Stromal cell of bone marrow (primary cell): ENCODE measurements around the gene TAF12.
A peak's percentile ranks its signal among the peaks of the same experiment; 100 is the strongest.
"Not testable (repeated sequence)": the region's sequence is repeated elsewhere in the genome, so short reads cannot be mapped to it uniquely, and the experiment has no call there.

ENCODE experiments used
- DNase-seq: peaks from one replicate; pipeline ENCODE4 v3.0.0-alpha.2; 2012; ENCODE audit warnings: low read depth

Gene TAF12

DNA sequence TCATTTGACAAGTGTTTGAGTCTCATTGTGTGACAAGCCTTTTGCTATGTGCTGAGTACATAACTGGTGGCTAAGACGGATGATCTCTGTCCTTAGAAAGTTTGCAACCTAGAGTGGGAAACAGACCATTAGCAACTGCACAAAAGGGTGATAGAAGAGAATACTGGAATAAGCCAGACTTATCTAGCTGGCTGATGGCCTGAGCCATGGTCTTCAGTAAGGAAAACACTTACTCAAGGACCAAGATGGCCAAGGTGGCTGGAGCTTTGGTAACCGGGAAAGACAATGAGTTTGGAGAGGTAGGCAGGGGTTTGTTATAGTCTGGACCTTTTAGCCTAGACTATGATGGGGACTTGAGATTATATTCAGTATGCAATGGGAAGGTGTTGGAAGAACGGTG is 1.6 kb upstream of the TAF12 start:
- DNase-seq = no peak

DNA sequence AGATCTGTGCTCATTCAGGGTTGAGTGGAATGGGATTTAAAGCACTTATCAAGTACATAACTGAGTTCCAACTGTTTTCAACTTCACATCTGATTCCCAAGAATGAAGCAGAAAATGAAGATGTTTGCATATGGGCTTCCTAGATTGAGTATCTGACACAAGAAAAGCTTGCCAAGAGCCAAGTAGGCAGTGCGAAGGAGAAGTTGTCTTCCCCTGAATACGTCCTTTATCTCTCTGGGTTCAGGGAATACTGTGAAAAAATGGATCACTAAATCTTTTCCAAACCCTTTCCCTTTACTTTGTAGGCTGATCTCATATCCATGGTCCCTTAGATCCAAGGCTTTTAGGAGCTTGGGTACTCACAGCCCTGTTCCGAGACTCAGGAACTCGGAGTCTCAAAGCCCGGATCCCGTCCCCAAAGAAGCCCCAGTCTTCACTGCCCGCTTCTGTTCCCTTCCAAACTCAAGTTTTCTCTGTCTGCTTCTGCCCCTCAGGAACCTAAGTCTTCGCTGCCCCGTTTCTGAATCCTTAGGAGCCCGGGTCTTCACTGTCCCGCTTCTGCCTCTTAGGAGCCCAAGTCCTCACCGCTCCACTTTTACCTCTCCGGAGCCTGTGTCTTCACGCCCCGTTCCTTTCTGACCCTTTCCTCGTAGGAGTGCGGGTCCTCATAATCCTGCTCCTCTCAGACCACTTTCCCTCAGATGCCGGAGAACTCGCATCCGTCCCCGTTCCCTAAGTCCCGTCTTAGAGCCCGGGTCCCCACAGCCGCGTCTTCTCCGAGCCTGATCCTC is 616 bp downstream of the TAF12 start:
- peak; percentile 10 for DNase-seq

- no peak for DNase-seq
Observed at GRCh38 chr1:28640766-28641165, 2.1 kb downstream of the TAF12 start.

DNA sequence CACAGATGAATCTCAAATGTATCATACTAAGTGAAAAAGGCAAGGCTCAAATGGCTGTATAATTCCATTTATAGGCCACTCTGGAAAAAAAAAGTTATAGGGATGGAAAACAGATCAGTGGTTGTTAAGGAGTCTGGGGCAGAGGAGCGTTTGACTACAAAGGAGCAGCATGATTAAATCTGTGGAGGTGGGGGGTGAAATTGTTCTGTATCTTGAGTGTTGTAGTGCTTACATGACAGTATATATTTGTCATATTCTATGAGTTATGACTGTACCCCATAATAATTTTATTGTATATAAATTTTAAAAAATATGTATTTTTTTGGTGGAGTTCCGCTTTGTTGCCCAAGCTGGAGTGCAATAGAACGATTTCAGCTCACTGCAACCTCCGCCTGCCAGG is 10.3 kb downstream of the TAF12 start:
- DNase-seq = no peak

DNA sequence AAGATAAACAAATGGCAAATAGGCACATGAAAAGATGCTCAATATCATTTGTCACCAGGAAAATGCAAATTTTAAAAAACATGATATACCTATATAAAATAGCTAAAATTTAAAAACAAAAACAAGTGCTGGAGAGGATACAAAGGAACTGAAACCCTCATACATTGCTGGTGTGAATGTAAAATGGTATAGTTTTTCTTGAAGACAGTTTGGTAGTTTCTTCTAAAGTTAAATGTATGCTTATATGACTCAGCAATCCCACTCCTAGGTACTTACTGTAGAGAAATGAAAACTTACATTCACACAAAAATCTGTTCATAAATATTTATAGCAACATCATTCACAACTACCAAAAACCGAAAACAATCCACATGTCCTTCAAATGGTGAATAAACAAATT is 11.2 kb downstream of the TAF12 start:
- DNase-seq = no peak

DNA sequence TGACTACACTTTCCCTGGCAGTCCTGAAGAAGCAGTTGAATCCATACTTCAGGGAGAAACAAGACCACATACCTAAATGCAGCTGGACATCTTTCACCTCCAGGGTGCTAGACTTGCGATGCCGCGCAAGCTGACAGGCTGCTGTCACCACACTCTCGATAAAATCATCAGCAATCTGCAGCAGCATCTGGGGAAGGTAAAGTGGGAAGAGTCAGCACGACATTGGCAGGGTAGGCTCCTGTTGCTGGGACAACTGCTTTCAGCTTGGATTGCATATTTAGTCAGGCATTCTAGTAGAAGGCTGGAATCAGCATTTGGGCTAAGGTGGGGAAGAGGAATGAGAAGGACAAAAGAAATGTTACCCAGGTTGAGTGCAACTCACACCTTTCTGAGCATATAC is 29.7 kb downstream of the TAF12 start:
- DNase-seq = no peak

- no peak for DNase-seq
Observed at GRCh38 chr1:28606771-28607170, 36.1 kb downstream of the TAF12 start.

- DNase-seq = no peak
Observed at GRCh38 chr1:28604962-28605361, 37.9 kb downstream of the TAF12 start.

DNA sequence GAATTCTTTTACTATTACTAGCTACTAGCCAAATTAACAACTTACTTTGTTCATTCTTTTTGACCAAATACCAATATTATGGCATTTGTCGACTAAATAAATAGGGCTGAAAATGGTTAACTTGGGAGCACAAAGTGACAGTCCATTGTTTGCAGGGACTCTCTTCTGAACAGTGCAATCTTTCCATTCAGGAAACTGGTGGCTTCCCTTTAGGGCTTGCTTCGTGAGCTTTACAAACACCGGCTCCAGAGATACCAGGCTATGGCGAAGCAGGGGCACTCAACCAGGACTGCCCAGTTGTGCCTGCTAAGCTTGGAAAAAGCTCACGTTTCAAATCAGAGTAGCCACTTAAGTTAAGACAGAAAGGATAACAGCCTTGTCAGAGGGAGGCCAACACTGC is 38.5 kb downstream of the TAF12 start:
- DNase-seq = no peak

DNA sequence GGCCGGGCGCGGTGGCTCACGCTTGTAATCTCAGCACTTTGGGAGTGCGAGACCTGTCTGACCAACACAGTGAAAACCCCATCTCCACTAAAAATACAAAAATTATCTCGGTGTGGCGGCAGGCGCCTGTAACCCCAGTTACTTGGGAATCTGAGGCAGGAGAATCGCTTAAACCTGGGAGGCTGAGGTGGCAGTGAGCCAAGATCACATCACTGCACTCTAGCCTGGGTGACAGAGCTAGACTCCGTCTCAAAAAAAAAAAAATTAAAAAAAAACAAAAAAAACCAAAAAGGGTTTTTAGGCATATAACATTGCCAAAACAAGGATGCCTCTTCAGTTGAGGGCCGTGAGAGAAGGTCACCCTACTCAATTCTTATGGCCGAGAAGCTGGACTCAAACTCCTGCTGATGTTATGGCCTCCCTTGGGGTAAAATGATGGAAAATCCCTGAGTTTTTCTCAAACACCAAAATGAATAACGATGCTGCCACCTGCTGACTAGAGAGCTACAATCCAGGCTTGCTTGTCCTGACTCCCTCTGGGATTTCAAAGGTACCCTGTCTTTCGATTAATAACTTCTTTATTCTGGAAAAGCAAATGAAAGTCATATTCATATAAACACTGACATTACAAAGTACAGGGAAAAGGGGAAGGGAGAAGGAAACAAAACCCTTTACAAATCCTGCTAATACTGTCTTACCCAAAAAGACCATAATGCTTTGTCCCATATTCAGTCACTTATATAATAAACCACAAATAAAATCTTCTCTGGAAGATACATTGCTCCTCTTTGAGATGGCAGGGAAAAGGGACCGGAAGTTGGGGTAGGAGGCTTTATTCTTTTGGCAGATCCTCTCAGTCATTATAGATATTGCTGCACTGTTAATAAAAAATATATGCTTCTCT is 40.1 kb downstream of the TAF12 start:
- peak; percentile 81 for DNase-seq

DNA sequence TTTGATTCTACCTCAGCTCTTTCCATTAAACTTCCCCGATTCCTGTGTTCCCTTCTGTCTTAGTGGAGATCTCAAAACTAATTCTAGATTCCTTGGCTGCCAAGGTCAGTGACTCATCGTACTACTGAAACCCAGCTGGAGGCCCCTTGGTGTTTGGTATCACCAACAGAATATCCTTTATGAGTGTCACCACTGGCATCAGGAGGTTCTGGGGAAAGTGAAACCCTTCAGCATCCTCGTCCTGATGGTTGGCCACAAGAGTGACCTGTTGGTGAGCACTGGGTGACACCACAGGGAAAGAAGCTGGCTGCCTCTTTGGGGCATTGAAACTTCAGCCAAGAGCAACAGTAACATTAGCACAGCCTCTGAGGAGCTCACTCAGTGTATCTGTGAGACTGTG is 41.2 kb downstream of the TAF12 start:
- peak; percentile 85 for DNase-seq

DNA sequence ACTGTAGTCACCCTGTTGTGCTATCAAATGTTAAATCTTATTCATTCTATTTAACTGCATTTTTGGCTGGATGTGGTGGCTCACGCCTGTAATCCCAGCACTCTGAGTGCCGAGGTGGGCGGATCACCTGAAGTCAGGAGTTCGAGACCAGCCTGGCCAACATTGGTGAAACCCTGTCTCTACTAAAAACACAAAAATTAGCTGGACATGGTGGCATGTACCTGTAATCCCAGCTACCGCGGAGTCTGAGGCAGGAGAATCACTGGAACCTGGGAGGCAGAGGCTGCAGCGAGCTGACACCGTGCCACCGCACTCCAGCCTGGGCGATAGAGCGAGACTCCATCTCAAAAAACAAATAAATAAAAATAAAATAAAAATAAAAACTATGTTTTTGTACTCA is 46.6 kb downstream of the TAF12 start:
- not testable (repeated sequence) for DNase-seq

- DNase-seq = no peak
Observed at GRCh38 chr1:28595412-28596191, 47.3 kb downstream of the TAF12 start.

GRCh38 chr1:28594686-28595411 is 48.0 kb downstream of the TAF12 start:
- DNase-seq = not testable (repeated sequence)

GRCh38 chr1:28593988-28594356 is 48.9 kb downstream of the TAF12 start:
- not testable (repeated sequence) for DNase-seq

DNA sequence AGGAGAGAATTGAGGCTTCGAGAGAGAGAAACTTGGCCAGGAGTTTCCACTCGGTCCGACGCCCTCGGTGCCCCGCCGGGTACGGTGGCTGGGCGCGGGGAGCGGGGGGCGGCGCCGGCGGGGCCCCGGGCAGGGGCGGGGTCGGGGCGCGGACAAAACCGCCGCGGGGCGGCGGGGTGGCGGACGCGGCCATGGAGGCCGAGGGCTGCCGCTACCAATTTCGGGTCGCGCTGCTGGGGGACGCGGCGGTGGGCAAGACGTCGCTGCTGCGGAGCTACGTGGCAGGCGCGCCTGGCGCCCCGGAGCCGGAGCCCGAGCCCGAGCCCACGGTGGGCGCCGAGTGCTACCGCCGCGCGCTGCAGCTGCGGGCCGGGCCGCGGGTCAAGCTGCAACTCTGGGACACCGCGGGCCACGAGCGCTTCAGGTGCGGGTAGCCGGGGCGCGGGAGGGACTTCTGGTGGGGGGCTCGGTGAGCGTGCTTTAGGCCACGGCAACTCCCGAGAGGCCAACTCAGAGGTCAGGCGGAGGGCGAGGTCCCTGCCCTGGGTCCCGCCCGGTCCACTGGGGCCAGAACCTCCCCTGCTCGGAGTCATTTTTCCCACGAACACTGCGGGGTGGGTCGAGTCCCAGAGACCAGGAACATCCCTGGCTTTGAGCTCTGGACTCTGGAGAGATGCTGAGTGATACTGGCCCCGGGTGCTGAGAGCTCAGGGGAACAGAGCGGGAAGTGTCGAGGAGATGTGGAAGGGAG is 50.4 kb downstream of the TAF12 start:
- DNase-seq = no peak

GRCh38 chr1:28591708-28592320 is 51.1 kb downstream of the TAF12 start, which contains the start of gene RAB42:
TSS of gene RAB42 (plus strand) at chr1:28592265. CDS start at chr1:28592512, 247 bp downstream.
- no peak for DNase-seq

DNA sequence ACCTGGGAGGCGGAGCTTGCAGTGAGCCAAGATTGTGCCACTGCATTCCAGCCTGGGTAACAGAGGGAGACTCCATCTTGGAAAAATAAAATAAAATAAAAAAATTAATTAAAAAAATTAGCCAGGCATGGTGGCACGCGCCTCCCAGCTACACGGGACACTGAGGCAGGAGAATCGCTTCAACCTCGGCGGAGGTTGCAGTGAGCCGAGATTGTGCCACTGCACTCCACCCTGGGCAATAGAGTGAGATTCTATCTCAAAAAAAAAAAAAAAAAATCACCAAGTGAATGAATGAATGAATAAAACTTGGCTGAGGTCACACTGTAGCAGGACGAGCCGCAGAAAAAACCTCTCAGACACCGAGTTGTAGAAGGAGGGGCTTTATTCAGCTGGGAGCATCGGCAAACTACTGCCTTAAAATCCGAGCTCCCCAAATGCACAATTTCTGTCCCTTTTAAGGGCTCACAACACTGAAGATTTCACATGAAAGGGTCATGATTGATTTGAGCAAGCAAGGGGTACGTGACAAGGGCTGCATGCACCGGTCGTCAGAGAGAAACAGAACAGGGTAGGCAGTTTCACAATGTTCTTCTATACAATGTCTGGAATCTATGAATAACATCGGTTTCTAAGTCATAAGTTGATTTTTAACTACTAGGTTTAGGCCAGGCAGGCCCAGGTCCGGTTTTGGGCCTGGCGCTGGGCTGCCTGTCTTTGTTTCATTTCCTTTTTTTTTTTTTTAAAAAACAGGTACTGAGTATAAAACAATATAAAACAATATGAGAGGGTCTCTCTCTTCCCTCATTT is 56.1 kb downstream of the TAF12 start:
- DNase-seq = not testable (repeated sequence)

GRCh38 chr1:28582248-28582615 is 60.6 kb downstream of the TAF12 start:
- DNase-seq = no peak
